Peyer's patch (tissue), 4 donors: ENCODE data around the gene GPX4. TPM values are rescaled to one million over a fixed set of nuclear protein-coding genes. Genes with fewer than 3 reads are reported as not detected.

ENCODE experiments used
- DNase-seq, 3 donors: peaks; one replicate each; pipeline ENCODE4 v3.0.0-alpha.2; 2017 to 2019
- H3K27ac ChIP-seq, 4 donors: fragments of 200-600 bp; sonication (generic); one replicate each; pipeline ENCODE4 v1.5.1; 2016 to 2019
- H3K27me3 ChIP-seq, 2 donors: fragments of 200-600 bp; sonication (generic); one replicate each; pipeline ENCODE4 v1.5.1; 2019
- H3K36me3 ChIP-seq, 3 donors: fragments of 200-600 bp; sonication (generic); one replicate each; pipeline ENCODE4 v1.5.1; 2016 to 2019
- H3K4me1 ChIP-seq, 4 donors: fragments of 200-600 bp; sonication (generic); one replicate each; pipeline ENCODE4 v1.5.1; 2016 to 2019
- H3K4me3 ChIP-seq, 4 donors: fragments of 200-600 bp; sonication (generic); 1 replicate in 3 of 4; 2 replicates in 1 of 4; pipeline ENCODE4 v1.5.1; 2016 to 2019; ENCODE audit warnings: mild to moderate bottlenecking in 1 of 4
- H3K9me3 ChIP-seq, 4 donors: fragments of 200-600 bp; sonication (generic); one replicate each; pipeline ENCODE4 v1.5.1; 2016 to 2019; ENCODE audit warnings: mild to moderate bottlenecking in 1 of 4
- POLR2A ChIP-seq, 2 donors: fragments of 450-650 bp; IDR thresholded peaks; one replicate each; pipeline ENCODE4 v1.5.1; 2017; ENCODE audit warnings: antibody characterized with exemption in 2 of 2, mild to moderate bottlenecking in 2 of 2, moderate library complexity in 2 of 2
- total RNA-seq, 4 donors: library from RNA; depleted of rRNA; stranded (reverse); fragments of >200 nt; gene quantifications; one replicate each; pipeline ENCODE4 v1.1.0, GENCODE V29; 2016
- TF ChIP-seq, protein P1 (sequence below), 6 experiments: fragments of 450-650 bp in 4 of 6; fragments of 200-600 bp in 2 of 6; sonication (generic) in 1 of 6; IDR thresholded peaks; one replicate each; pipeline ENCODE4 v1.5.1; 2017 to 2019; ENCODE audit warnings: antibody characterized with exemption in 6 of 6, mild to moderate bottlenecking in 3 of 6, moderate library complexity in 1 of 6

The GPX4 gene
- total RNA-seq, 4 donors from 2014 or later, result 258 to 493 (median 326) TPM

GRCh38 chr19:1074544-1075283, 29.1 kb upstream of the GPX4 start:
- Histone ChIP-seq H3K4me3 (peak overlapping the region in 3 of 4 donors; percentile 40 to 45 (median 42)), H3K36me3 (peaks cover 0 to under 1% (median 0%) of the 10 kb centered on the region in 3 donors), H3K27me3 (peaks cover 0 to 16% of the 10 kb centered on the region in 2 donors), H3K27ac (peak overlapping the region; percentile 44 to 90 (median 50)), H3K9me3 (no peaks in the 10 kb centered on the region), H3K4me1 (peaks cover 0 to 69% (median 44%) of the 10 kb centered on the region in 4 donors)
- TF ChIP-seq, protein P1, sequence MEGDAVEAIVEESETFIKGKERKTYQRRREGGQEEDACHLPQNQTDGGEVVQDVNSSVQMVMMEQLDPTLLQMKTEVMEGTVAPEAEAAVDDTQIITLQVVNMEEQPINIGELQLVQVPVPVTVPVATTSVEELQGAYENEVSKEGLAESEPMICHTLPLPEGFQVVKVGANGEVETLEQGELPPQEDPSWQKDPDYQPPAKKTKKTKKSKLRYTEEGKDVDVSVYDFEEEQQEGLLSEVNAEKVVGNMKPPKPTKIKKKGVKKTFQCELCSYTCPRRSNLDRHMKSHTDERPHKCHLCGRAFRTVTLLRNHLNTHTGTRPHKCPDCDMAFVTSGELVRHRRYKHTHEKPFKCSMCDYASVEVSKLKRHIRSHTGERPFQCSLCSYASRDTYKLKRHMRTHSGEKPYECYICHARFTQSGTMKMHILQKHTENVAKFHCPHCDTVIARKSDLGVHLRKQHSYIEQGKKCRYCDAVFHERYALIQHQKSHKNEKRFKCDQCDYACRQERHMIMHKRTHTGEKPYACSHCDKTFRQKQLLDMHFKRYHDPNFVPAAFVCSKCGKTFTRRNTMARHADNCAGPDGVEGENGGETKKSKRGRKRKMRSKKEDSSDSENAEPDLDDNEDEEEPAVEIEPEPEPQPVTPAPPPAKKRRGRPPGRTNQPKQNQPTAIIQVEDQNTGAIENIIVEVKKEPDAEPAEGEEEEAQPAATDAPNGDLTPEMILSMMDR (IDR thresholded peaks at IDR 0.05), result no peak
- TF ChIP-seq POLR2A (IDR thresholded peaks at IDR 0.05), result no peak
- peak; percentile 92 to 97 (median 94) for DNase-seq

- Histone ChIP-seq H3K36me3 (peaks cover 0 to 13% (median 0%) of the 10 kb centered on the region in 3 donors), H3K27ac (peak overlapping the region in 2 of 4 donors; percentile 45 to 90)
- TF ChIP-seq, protein P1 (IDR thresholded peaks at IDR 0.05), result no peak
- TF ChIP-seq POLR2A (IDR thresholded peaks at IDR 0.05), result no peak
Measured at GRCh38 chr19:1076046-1076386, 27.8 kb upstream of the GPX4 start.

DNA sequence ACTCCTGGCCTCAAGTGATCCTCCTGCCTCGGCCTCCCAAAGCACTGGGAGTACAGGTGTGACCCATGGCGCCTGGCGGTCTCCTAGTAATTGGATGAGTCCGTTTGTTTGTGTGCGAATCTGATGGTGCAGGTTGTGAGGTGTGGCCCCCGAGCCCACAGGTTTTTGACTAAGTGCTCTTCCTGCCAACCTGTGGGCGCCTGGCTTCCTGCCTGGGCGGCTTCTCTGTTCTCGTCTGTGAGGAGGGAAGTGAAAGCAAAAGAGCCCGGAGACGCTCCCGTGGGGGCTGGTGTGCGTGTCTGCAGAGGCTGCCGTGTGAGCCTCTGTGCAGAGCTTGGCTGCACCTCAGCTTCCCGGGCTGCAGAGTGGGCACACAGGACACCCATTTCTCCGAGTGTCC, 26.8 kb upstream of the GPX4 start:
- TF ChIP-seq POLR2A (IDR thresholded peaks at IDR 0.05), result peak in 1 of 2 donors; percentile 20
- TF ChIP-seq, protein P1 (IDR thresholded peaks at IDR 0.05), result no peak
- Histone ChIP-seq H3K27ac (peak overlapping the region; percentile 37 to 90 (median 48)), H3K4me3 (peak overlapping the region; percentile 13 to 40 (median 22)), H3K27me3 (no peaks in the 10 kb centered on the region), H3K4me1 (peaks cover 0 to 62% (median 46%) of the 10 kb centered on the region in 4 donors), H3K36me3 (peaks cover 0 to 16% (median 0%) of the 10 kb centered on the region in 3 donors), H3K9me3 (no peaks in the 10 kb centered on the region)
- DNase-seq, result peak; percentile 84 to 97 (median 96)

More at GRCh38 chr19:1076046-1076386, 27.8 kb upstream of the GPX4 start:
- peaks cover 0 to 61% (median 39%) of the 10 kb centered on the region in 4 donors for H3K4me1 ChIP-seq
- peaks cover 0 to 8% of the 10 kb centered on the region in 2 donors for H3K27me3 ChIP-seq
- H3K9me3 ChIP-seq, result no peaks in the 10 kb centered on the region
- no peak overlapping the region for H3K4me3 ChIP-seq
- DNase-seq, result peak in 1 of 3 donors; percentile 43

DNA sequence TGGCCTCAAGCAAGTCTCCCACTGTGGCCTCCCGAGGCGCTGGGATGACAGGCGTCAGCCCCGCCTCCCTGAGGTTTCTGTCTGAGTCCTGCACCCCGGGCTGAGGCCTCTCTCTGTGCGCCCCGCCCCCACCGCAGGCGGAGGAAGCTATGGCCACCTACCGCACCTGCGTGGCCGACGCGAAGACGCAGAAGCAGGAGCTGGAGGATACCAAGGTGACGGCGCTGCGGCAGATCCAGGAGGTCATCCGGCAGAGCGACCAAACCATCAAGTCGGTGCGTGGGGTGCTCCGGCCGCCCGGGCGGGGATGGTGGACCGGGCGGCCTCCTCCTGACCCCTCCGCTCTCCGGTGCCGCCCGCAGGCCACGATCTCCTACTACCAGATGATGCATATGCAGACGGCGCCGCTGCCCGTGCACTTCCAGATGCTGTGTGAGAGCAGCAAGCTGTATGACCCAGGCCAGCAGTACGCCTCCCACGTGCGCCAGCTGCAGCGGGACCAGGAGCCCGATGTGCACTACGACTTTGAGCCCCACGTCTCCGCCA, 24.2 kb upstream of the GPX4 start:
- Histone ChIP-seq H3K4me3 (no peak overlapping the region), H3K27me3 (no peaks in the 10 kb centered on the region), H3K27ac (peak overlapping the region in 1 of 4 donors; percentile 90), H3K9me3 (no peaks in the 10 kb centered on the region), H3K4me1 (peaks cover 0 to 72% (median 38%) of the 10 kb centered on the region in 4 donors), H3K36me3 (peaks cover 0 to 21% (median 0%) of the 10 kb centered on the region in 3 donors)
- TF ChIP-seq, protein P1 (IDR thresholded peaks at IDR 0.05), result no peak
- TF ChIP-seq POLR2A (IDR thresholded peaks at IDR 0.05), result no peak
- DNase-seq, result peak; percentile 45 to 79 (median 50)

GRCh38 chr19:1080360-1081161, 23.2 kb upstream of the GPX4 start:
- peak in 1 of 3 donors; percentile 34 for DNase-seq
- Histone ChIP-seq H3K27ac (no peak overlapping the region), H3K4me1 (peaks cover 0 to 65% (median 30%) of the 10 kb centered on the region in 4 donors), H3K36me3 (peaks cover 0 to 22% (median 0%) of the 10 kb centered on the region in 3 donors), H3K9me3 (no peaks in the 10 kb centered on the region), H3K4me3 (no peak overlapping the region), H3K27me3 (no peaks in the 10 kb centered on the region)
- no peak for TF ChIP-seq POLR2A (IDR thresholded peaks at IDR 0.05)
- TF ChIP-seq, protein P1 (IDR thresholded peaks at IDR 0.05), result no peak
